ENCODE data around the gene CENPH.
A peak's percentile ranks its signal among the peaks of the same experiment; 100 is the strongest.
"Not testable (repeated sequence)": the region's sequence is repeated elsewhere in the genome, so short reads cannot be mapped to it uniquely, and the experiment has no call there.

CENPH gene, protein sequence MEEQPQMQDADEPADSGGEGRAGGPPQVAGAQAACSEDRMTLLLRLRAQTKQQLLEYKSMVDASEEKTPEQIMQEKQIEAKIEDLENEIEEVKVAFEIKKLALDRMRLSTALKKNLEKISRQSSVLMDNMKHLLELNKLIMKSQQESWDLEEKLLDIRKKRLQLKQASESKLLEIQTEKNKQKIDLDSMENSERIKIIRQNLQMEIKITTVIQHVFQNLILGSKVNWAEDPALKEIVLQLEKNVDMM

DNA sequence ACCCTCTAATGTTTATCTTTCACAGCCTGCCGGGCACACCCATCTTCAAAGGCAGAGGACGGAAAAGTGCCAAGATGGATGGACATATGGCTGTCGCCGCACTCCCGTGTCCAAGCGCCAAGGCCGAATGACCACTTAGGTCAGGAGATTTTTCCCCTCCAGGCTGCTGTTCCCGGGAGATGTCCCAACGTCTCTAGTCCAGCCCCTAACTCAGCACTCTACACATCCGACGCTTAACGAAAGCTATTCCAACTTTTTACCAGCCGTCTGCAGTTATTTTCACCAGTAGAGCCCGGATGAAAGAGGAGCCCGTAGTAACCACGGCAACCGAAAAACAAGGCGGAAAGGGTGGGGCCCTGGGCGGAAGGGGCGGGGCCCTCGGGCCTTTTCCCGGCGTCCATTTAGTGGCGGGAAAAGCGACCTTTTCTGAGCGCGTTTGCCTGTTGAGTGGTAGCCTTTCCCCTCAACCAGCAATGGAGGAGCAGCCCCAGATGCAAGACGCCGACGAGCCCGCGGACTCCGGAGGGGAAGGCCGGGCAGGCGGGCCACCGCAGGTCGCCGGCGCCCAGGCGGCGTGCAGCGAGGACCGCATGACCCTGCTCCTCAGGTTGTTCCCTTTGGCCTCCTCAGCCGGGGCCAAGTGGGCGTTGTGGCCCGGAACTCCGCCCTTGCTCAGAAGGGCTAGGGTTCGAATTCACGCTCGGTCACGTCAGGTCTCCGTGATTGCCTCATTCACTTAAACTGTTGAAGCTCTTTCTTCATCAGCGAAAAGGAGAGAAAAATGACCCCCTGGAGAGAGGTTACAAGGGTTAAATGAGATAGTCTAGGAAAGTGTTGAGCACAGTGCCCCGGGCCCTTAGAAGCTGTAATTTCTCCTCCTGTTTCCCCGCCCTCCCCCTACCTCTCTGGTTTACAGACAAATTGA is at the start of gene CENPH:
TSS of gene CENPH (plus strand) at position 422 of the 925 bp plus-strand sequence. CDS start at position 474, 52 bp downstream.
- peak; percentile 93 for DNase-seq

DNA sequence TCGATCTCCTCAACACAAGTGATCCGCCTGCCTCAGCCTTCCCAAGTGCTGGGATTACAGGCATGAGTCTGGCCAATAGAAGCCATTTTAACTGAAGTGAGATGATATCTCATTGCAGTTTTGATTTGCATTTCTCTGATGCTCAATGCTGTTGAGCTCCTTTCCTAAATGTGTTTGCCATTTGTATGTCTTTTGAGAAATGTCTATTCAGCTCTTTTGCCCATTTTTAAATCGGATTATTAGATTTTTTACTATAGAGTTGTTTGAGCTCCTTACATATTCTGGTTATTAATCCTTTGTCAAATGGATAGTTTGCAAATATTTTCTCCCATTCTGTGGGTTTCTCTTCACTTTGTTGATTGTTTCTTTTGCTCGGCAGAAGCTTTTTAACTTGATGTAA is 49.1 kb upstream of the CENPH start:
- DNase-seq: not testable (repeated sequence)

DNA sequence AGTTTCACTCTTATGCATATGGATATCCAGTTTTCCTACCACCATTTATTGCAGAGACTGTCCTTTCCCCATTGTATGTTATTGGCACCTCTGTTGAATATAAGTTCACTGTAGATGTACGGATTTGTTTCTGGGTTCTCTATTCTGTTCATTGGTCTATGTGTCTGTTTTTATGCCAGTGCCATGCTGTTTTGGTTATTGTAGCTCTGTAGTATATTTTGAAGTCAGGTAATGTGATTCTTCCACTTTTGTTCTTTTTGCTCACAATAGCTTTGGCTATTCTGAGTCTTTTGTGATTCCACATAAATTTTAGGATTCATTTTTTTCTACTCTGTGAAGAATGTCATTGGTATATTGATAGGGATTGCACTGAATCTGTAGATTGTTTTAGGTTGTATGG is 48.6 kb upstream of the CENPH start:
- no peak for DNase-seq

DNA sequence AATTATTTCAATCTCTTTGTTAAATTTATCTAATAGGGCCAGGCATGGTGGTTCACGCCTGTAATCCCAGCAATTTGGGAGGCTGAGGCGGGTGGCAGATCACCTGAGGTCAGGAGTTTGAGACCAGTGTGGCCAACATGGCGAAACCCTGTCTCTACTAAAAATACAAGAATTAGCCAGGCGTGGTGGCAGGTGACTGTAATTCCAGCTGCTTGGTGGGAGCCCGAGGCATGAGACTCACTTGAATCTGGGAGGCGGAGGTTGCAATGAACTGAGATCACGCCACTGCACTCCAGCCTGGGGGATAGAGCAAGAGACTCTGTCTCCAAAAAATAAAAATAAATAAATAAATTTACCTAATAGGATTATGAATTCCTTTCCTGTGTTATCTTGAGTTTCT is 40.8 kb upstream of the CENPH start:
- not testable (repeated sequence) for DNase-seq

DNA sequence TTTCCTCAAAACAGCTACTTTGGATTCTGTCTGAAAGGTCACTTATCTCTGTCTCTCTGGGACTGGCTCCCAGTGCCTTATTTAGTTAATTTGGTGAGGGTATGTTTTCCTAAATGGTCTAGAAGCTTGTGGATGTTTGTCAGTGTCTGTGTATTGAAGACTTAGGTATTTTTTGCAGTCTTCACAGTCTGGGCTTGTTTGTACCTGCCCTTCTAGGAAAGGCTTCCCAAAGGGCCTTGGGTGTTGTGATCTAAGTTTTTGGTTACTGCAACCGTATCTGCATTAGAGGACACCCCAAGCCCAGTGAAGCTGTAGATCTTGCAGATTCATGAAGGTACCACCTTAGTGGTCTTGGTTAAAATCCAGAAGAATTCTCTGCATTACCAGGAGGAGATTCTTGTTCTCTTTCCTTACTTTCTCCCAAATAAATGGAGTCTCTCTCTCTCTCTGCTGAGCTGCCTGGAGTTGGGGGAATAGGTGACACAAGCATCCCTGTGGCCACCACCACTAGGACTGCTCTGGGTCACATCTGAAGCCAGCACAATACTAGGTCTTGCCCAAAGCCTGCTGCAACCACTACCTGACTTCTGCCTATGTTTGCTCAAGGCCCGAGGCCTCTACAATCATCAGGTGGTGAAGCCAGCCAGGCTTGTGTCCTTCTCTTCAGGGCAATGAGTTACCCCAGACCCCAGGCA is 40.3 kb upstream of the CENPH start:
- DNase-seq: no peak

DNA sequence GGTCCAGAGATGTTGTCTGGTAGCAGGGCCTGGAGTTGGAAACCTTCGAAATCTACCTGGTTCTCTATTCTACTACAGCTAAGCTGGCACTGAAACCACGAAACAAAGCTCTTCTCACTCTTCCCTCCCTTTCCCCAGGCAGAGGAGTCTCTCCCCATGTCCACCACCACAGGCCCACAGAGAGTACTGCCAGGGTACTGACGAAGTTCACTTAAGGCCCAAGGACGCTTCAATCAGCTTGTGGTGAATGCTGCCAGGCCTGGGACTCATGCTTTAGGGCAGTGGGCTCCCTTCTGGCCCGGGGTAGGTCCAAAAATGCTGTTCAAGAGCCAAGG is 39.7 kb upstream of the CENPH start:
- DNase-seq: no peak

DNA sequence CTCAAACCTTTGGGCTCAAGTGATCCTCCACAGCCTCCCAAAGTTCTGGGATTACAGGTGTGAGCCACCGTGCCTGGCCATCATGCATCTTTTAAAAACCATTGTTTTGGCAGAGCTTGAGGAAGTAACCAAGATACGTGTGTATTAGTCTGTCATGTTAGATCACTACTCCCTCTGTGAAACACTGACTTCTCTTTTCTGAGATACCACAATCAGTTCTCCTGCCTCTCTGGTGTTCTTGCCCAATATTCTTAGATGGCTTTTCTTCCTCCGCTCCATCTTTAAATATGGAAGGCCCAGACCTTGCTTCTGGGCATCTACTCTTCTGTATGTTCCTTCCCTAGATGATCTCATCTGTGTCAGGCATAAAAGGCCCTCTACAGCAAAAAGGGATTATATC is 36.7 kb upstream of the CENPH start:
- DNase-seq: no peak

DNA sequence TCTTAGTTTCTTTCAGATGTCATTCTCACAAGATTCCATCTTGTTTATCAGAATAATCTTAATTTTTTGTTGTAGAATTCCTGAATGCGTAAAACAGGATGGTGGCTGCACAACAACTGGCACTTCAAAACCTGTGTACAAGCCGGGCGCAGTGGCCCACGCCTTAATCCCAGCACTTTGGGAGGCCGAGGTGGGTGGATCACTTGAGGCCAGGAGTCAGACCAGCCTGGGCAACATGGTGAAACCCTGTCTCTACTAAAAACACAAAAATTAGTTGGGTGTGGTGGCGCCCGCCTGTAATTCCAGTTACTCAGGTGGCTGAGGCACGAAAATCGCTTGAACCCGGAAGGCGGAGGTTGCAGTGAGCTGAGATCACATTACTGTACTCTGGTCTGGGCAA is 32.9 kb upstream of the CENPH start:
- no peak for DNase-seq

DNA sequence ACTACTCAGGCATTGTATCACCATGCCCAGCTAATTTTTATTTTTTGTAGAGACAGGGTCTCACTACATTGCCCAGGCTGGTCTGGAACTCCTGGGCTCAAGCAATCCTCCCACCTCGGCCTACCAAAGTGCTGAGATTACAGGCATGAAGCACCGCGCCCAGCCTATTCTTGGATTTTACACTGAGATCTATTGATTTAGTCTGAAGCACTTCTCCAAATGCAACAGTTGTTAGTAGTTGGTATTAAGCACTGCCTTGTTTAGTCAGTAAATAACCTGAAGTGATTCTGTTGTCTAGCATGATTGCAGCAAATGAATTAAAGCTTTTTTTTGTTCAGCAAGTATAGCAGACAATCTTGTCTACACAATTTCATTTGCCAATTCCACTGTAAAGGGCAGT is 31.3 kb upstream of the CENPH start:
- no peak for DNase-seq

DNA sequence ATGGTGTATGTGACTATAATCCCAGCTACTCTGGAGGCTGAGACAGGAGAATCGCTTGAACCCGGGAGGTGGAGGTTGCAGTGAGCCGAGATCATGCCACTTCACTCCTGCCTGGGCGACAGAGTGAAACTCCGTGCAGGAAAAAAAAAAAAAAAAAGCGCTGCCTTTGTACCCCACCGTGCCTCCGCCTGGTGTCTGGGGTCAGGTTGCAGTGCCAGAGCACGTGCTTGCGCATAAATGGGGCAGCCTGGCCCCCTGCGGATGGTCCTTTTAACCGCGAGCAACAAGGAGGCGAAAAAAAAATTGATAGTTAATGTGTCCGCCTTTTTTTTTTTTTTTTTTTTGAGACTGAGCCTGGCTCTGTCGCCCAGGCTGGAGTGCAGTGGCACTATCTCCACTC is 28.7 kb upstream of the CENPH start:
- no peak for DNase-seq

DNA sequence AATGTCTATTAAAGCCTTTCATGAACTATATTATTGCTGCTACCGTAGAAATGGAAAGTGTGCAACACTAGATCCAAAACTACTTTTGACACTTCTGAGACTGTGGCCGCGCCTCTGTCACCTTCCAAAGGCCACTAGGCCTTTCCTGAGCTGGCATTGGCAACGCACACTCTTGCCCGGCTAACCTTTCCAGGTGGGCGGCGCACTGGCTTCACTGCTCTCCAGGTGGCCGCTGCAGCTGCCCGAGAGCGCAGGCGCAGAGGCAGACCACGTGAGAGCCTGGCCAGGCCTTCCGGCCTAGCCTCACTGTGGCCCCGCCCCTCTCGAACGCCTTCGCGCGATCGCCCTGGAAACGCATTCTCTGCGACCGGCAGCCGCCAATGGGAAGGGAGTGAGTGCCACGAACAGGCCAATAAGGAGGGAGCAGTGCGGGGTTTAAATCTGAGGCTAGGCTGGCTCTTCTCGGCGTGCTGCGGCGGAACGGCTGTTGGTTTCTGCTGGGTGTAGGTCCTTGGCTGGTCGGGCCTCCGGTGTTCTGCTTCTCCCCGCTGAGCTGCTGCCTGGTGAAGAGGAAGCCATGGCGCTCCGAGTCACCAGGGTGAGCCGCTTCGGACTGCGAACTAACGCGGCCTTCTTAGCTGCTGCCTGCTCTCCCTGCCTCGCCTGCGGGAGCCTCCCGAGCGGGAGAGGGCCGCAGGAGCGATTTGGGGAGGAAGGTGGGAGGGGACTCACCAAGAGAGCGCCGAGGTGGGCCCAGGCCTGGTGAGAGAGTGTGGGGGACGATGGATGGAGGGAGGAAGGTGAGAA is 22.5 kb upstream of the CENPH start, which contains the start of gene CCNB1:
TSS of gene CCNB1 (plus strand) at position 465 of the 807 bp plus-strand sequence. CDS start at position 578, 113 bp downstream.
- peak; percentile 99 for DNase-seq

DNA sequence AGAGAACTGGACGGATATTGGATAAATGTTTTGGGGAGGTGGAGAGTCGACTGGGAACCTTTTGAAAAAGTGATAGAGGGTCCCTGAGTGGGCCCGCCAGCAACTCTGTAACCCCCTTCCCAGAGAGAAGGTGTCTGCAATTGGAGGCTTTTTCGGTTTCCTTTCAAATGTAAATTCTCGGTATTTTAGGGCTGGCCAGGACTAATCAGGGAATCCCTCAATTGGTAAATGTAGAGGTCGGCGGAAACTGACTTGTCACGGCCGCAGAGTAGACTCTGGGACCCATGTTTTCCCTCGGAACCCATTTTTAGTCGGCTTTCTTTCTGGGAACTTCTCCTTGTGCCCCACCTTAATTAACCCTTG is 21.9 kb upstream of the CENPH start:
- DNase-seq: no peak

DNA sequence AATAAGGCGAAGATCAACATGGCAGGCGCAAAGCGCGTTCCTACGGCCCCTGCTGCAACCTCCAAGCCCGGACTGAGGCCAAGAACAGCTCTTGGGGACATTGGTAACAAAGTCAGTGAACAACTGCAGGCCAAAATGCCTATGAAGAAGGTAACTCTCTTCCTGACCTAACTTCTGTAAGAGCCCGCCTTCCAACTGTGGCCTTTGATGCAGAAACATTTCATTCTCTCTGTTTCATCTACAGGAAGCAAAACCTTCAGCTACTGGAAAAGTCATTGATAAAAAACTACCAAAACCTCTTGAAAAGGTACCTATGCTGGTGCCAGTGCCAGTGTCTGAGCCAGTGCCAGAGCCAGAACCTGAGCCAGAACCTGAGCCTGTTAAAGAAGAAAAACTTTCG is 21.5 kb upstream of the CENPH start:
- no peak for DNase-seq

DNA sequence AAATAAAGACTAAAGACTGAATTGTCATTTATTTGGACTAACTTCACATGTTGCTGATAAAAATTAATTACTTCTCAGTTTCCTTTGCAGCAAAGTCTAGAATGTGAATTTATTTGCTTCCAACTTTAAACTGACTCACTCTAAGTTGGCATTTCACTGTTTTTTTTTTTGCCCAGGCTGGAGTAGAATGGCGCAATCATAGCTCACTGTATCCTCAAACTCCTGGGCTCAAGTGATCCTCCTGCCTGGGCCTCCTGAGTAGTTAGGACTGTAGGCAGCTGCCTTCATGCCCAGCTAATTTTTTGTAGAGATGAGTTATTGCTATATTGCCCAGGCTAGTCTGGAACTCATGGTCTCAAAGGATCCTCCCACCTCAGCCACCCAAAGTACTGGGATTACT is 18.9 kb upstream of the CENPH start:
- no peak for DNase-seq

DNA sequence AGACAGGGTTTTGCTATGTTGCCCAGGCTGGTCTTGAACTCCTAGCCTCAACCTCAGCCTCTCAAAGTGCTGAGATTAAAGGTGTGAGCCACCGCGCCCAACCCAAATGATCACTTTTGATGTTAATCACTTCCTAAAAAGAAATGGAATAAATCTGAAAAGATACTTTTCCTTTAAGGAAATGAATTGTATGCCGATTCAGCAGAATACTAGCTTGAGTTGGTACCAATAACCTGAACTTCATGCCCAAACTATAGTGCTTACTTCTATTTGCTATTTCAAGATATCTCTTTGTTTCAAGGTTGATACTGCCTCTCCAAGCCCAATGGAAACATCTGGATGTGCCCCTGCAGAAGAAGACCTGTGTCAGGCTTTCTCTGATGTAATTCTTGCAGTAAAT is 18.4 kb upstream of the CENPH start:
- no peak for DNase-seq

DNA sequence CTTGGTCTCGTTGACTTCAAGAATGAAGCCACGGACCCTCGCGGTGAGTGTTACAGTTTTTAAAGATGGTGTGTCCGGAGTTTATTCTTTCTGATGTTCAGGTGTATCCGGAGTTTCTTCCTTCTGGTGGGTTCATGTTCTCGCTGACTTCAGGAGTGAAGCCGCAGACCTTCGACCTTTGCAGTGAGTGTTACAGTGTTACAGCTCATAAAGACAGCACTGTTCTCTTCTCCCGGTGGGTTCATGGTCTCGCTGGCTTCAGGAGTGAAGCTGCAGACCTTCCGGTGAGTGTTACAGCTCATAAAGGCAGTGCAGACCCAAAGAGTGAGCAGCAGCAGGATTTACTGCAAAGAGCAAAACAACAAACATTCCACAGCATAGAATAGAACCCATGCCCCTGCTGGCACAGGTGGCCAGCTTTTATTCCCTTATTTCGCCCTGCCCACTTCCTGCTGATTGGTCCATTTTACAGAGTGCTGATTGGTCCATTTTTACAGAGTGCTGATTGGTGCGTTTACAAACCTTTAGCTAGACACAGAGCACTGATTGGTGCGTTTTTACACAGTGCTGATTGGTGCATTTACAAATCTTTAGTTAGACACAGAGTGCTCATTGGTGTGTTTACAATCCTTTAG is 7.6 kb upstream of the CENPH start:
- DNase-seq: not testable (repeated sequence)

DNA sequence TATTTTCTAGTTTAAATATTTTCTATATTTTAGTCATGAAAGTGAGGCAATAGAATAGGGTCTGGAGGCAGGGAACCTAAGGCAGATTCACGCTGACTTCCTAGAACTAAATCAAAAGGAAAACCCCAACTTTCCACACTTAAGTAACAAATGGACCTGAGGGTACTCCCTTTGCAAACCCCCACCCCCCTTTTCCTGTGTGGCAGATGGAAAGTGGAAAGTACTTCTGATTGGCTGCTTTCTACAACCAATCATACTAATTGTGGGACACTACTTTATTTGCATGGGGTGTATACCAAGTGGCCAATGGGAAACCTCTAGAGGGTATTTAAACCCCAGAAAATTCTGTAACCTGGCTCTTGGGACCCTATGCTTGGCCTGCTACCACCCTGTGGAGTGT is 4.8 kb upstream of the CENPH start:
- no peak for DNase-seq

DNA sequence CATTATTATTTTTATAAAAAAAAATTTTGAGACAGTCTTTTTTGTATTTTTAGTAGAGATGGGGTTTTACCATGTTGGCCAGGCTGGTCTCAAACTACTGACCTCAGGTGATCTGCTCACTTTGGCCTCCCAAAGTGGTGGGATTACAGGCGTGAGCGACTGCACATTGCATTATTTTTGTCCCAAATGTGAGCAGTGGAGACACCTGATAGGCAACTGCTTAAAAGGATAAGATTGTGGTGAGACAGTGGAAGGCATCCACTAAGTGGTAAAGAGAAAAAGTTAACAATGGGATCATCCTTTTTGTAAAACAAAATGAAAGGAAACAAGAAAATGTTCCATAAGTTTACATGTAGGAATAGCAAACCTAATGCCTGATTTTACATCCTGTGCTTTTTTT is 2.0 kb upstream of the CENPH start:
- no peak for DNase-seq

DNA sequence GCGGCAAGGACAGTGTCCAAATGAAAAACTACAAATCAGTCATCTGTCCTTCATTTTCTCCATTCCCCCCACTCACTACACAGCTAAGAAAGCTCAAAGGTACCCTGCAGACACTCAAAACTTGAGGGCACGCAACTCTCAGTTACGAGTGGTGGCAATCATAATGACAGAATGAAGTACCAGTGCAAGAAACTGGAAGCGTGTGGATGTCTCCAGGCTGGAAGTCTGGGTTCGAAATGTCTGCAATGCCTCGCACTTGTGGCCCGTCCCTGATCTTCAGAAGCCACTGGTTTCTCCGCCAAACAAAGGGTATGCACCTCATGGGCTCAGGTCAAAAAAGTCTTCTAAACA is 597 bp upstream of the CENPH start:
- DNase-seq: no peak

DNA sequence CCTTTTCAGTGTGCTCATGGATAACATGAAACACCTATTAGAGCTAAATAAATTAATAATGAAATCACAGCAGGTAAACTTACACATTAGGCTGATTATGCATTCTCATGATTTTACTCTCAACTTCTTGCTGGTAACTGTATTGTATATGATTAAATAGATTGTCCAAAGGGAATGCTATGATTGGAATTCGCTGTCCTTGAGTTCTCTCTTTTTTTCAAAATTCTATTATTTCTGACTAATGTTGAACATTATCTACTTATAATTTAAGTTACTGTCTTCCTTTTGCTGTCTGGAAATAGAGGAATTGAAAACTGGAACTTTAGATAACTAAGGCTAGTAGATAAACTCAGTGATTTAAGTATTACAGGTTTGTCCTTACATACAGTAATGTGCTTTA is 13.1 kb downstream of the CENPH start:
- DNase-seq: no peak

DNA sequence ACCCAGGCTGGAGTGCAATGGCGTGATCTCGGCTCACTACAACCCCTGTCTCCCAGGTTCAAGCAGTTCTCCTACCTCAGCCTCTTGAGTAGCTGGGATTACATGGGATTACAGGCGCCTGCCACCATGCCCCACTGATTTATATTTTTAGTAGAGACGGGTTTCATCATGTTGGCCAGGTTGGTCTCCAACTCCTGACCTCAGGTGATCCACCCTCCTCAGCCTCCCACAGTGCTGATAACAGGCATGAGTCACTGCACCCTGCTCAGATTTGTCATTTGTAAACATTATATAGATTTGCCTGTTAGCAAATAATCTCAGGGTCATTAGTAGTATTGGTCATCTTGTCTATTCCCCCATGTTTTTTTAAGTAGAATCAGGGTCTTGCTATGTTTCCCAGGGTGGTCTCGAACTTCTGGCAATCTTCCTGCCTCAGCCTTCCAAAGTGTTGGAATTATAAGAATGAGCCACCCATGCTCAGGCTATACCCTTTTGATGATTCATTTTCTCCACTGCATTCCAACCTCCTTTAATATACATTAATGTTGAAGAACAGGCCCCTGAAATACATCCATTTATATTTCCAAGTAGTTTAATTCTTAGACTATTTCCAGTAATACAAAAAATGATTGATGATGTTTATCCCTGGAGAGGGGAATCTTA is 17.3 kb downstream of the CENPH start:
- no peak for DNase-seq

DNA sequence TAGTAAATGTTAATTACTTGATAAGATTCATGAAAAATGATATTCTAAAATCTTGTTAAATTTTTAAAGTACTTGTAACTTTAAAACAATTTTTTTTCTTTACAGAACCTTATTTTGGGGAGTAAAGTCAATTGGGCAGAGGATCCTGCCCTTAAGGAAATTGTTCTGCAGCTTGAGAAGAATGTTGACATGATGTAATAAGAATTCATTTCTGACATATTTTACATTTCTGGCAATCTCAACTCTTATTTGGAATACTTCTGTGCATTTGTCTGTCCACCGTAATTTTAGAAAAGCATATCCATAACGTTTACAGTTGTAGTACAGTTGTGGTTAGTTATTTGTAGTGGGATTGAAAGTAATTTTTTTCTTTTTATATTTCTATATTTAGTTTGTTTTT is 20.2 kb downstream of the CENPH start:
- DNase-seq: no peak

Measured in stimulated activated CD4-positive, alpha-beta T cell treated with anti-CD3 and anti-CD28 coated beads, Interleukin-1b, Interleukin-23, amount 100 ng/mL, for 48 hours (primary cell).